Measurements from ENCODE around the gene TSR1.

- no peak for TF ChIP-seq CTCF (IDR thresholded peaks at IDR 0.05)
- TF ChIP-seq POLR2AphosphoS5 (IDR thresholded peaks at IDR 0.05) = no peak
Measured at GRCh38 chr17:2365132-2365531, 28.9 kb upstream of the TSR1 start.
